Prostate gland (tissue), 1 donor: ENCODE results near the gene ZNF148.

Experiments used
- POLR2A ChIP-seq: fragments of 450-650 bp; IDR thresholded peaks from one replicate; pipeline ENCODE4 v1.6.1; 2016; ENCODE audit warnings: antibody characterized with exemption, mild to moderate bottlenecking
- POLR2AphosphoS5 ChIP-seq: sonication (generic); formaldehyde crosslinking; IDR thresholded peaks from one replicate; pipeline ENCODE4 v1.6.1; 2017; ENCODE audit warnings: antibody characterized with exemption

GRCh38 chr3:125207949-125208568 is 167.1 kb downstream of the ZNF148 start:
- TF ChIP-seq POLR2A: no peak
- TF ChIP-seq POLR2AphosphoS5: no peak
